Activated CD8-positive, alpha-beta memory T cell treated with anti-CD3 and anti-CD28 coated beads for 24 hours (primary cell): ENCODE data around the gene TBXA2R.
A peak's percentile ranks its signal among the peaks of the same experiment; 100 is the strongest.
"Not testable (repeated sequence)": the region's sequence is repeated elsewhere in the genome, so short reads cannot be mapped to it uniquely, and the experiment has no call there.

Source experiments
- DNase-seq: peaks from one replicate; pipeline ENCODE4 v3.0.0-alpha.2; 2020

TBXA2R gene

GRCh38 chr19:3604227-3604986 is 2.3 kb downstream of the TBXA2R start:
- DNase-seq: peak; percentile 79

GRCh38 chr19:3603121-3603811 is 3.4 kb downstream of the TBXA2R start:
- DNase-seq: no peak

DNA sequence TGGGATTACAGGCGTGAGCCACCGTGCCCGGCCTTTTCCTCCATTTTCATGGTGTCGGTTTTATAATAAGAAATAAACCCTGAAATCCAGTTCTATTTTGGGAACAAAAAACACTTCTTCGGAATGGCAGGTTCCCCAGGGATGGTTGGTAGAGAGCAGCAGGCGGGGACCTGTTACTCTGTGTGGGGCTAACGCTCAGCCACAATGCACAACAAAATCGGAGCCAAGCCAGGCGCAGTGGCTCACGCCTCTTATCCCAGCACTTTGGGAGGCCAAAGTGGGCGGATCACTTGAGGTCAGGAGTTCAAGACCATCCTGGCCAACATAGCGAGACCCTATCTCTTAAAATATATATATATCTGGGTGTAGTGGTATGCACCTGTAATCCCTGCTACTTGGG is 5.7 kb downstream of the TBXA2R start:
- DNase-seq: no peak

DNA sequence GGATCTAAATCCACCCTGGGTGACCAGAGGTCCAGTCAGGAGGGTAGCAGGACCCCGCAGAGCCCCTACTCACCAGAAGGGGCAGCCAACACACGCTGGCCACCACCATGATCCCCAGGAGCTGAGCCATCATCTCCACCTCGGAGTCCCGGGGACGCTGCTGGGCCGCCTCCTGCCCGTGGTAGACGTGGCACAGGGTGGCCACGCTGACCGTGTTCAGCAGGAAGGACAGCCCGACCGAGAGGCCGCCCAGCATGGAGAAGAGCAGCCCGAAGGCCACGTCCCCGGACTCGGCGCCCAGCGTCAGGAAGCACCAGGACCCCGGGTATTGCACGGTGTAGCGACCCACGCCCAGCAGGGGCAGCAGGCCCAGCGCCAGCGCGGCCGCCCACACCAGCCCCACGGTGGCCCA is 6.9 kb downstream of the TBXA2R start:
- no peak for DNase-seq

DNA sequence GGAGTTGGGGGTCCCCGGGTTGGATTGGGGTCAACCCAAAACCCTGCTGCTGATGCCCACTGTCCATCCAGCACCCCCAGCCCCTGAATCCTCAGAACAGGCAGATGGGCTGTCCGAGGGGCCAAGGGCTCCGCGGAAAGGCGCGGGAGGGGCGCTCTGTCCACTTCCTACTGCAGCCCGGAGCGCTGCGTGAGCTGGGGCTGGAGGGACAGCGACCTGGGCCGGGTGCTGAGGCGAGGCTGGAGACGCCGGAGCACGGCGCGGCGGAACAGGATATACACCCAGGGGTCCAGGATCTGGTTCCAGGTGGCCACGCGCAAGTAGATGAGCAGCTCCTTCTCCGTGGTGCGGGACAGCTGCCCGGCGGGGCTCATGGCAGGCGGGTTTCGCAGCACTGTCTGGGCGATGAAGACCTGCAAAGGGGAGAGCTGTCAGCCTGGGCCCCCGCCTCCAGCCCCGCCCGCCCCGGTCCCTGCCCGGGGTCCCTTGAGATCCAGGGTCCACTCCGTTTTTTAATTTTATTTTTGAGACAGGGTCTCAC is 11.1 kb downstream of the TBXA2R start:
- DNase-seq: no peak

- no peak for DNase-seq
Measured at GRCh38 chr19:3593156-3593555, 13.5 kb downstream of the TBXA2R start.

DNA sequence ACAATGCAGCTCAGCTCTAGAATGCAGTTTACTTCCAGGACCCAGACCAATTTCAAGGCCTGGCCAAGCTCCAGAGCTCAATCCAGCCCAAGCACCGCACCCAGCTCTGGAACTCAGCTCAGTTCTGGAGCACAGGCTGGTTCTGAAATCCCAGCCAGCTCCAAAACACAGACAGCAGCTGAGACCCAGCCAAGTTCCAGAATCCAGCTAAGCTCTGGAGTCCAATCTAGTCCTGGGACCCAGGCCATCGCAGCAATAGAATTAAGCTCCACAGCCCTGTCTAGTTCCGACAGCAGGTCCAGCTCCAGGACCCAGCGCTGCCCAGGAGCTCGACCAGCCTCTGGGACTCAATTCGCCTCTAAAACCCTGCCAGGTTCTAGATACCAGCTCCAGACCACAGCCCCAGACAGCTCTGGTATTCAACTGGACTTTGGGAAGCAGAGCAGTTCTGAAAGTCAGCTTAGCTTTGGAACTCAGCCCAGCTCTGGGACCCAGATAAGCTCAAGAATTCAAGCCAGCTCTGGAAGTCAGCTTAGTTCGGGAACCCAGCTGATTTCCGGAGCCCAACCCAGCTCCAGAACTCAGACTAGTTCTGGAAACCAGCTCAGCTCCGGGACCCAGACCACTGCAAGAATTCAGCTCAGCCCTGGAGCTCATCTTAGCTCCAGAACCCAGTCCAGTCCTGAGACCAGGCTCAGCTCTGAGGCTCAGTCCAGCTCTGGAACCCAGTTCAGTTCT is 14.6 kb downstream of the TBXA2R start:
- no peak for DNase-seq

- DNase-seq: no peak
Measured at GRCh38 chr19:3590991-3591659, 15.6 kb downstream of the TBXA2R start.

DNA sequence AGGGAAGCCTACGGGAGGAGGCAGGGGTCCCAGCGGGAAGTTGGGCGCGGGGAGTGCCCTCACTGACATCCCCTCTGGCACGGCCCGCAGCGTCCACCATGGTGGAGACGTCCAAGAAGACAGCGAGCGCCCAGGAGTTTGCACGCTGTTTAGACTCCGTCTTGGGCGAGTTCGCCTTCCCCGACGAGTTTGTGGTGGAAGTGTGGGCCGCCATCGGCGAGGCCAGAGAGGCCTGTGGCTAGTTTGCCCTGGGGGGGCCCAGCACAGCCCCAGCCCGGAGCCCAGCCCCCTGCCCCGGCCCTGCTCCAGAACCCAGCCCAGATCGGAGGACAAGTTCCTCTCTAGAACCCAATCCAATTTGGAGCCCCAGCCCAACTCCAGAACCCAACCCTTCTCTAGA is 16.7 kb downstream of the TBXA2R start:
- DNase-seq: no peak

- no peak for DNase-seq
Measured at GRCh38 chr19:3589439-3589838, 17.2 kb downstream of the TBXA2R start.

- no peak for DNase-seq
Measured at GRCh38 chr19:3586707-3587346, 19.8 kb downstream of the TBXA2R start.

GRCh38 chr19:3586127-3586626 is 20.5 kb downstream of the TBXA2R start:
- peak; percentile 81 for DNase-seq

GRCh38 chr19:3585301-3586126 is 21.2 kb downstream of the TBXA2R start, which contains the start of gene GIPC3:
TSS of gene GIPC3 (plus strand) at chr19:3585478. CDS start at chr19:3585598, 120 bp downstream.
- peak; percentile 66 for DNase-seq

GRCh38 chr19:3584036-3584802 is 22.5 kb downstream of the TBXA2R start:
- DNase-seq: not testable (repeated sequence)

GRCh38 chr19:3581792-3582191 is 24.9 kb downstream of the TBXA2R start:
- DNase-seq: not testable (repeated sequence)

- DNase-seq: no peak
Measured at GRCh38 chr19:3580156-3580934, 26.3 kb downstream of the TBXA2R start.

DNA sequence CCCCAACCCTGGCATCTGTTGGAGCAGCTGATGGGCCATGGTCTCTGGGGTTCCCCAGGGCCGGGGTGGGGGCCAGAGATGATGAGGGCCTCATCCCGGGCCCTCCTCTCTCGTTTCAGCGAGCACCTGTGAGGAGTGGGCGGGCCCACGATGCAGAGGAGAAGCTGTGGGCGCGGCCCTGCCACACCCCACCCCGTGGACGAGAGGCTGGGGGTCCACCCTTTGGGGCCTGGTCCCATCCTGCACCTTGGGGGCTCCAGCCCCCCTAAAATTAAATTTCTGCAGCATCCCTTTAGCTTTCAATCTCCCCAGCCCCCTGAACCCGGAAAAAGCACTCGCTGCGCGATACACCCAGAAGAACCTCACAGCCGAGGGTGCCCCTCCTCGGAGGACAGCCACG is 28.3 kb downstream of the TBXA2R start:
- no peak for DNase-seq

DNA sequence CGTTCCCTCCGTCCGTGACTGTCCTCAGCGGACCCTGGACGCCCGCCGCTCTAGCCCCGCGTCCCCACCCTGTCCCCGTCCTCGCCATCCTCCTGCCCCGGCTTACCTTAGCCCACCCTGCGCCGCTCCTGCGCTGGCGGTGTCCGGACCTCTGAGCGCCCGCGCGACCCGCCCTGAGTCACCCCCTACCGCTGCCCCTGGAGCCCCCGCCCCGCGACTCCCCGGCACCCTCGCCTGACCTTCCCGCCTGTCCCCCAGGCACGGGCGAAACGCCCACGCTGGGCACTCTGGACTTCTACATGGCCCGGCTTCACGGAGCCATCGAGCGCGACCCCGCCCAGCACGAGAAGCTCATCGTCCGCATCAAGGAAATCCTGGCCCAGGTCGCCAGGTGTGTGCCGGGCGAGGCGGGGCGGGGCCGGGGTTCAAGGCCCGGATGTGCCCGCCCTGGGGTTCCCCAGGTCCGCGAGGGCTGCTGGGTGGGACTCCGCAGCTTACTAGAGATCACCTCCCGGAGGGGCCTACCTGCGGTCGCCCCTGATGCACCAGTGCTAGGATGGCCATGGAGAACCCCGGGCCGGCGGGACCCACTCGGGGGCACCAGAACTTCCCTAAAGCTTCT is 28.8 kb downstream of the TBXA2R start:
- no peak for DNase-seq
